Measurements from ENCODE around the gene LARP7. TPM values are rescaled to one million over a fixed set of nuclear protein-coding genes. Genes with fewer than 3 reads are reported as not detected.
"Not testable (repeated sequence)": the region's sequence is repeated elsewhere in the genome, so short reads cannot be mapped to it uniquely, and the experiment has no call there.

The LARP7 gene
- total and polyA plus RNA-seq, 4 donors, result 38.6 to 73.0 (median 44.9) TPM

- H3K4me1 ChIP-seq (ENCODE audit: control insufficient read depth in 1 of 2, insufficient read depth in 2 of 2, low read length in 2 of 2); H3K9me3 ChIP-seq (ENCODE audit: control insufficient read depth, low read length); H3K36me3 ChIP-seq (ENCODE audit: control insufficient read depth in 1 of 2, insufficient read depth in 2 of 2, low read length in 1 of 2); ATAC-seq (ENCODE audit: low FRiP score); DNase-seq; H3K27me3 ChIP-seq (ENCODE audit: control insufficient read depth in 1 of 2, insufficient read depth in 2 of 2, low read length in 1 of 2); intact Hi-C loops (cut with DNase I); H3K4me3 ChIP-seq (ENCODE audit: low read length in 2 of 2); H3K27ac ChIP-seq (ENCODE audit: low read depth in 1 of 2, low read length in 2 of 2): not testable (repeated sequence)
- WGBS, 2 donors, result 85 to 87% methylated on average over 5 of the region's 5 CpGs
Observed at GRCh38 chr4:112656115-112656514, 19.2 kb downstream of the LARP7 start.

GRCh38 chr4:112664611-112665010 lies 27.7 kb downstream of the LARP7 start:
- ATAC-seq (ENCODE audit: low FRiP score) (no peak), DNase-seq (no peak)
- Histone ChIP-seq H3K9me3 (ENCODE audit: control insufficient read depth, low read length) (no peaks in the 10 kb centered on the region), H3K4me3 (ENCODE audit: low read length in 2 of 2) (no peak overlapping the region), H3K27ac (ENCODE audit: low read depth in 1 of 2, low read length in 2 of 2) (no peak overlapping the region), H3K4me1 (ENCODE audit: control insufficient read depth in 1 of 2, insufficient read depth in 2 of 2, low read length in 2 of 2) (no peaks in the 10 kb centered on the region), H3K27me3 (ENCODE audit: control insufficient read depth in 1 of 2, insufficient read depth in 2 of 2, low read length in 1 of 2) (no peaks in the 10 kb centered on the region), H3K36me3 (ENCODE audit: control insufficient read depth in 1 of 2, insufficient read depth in 2 of 2, low read length in 1 of 2) (no peaks in the 10 kb centered on the region)
- WGBS, 2 donors, result 81 to 84% methylated on average over 2 of the region's 2 CpGs
- intact Hi-C loops (cut with DNase I), result no loop called here

- H3K9me3 ChIP-seq (ENCODE audit: control insufficient read depth, low read length), result no peaks in the 10 kb centered on the region
- ATAC-seq (ENCODE audit: low FRiP score) (no peak), DNase-seq (no peak)
- no peaks in the 10 kb centered on the region for H3K36me3 ChIP-seq (ENCODE audit: control insufficient read depth in 1 of 2, insufficient read depth in 2 of 2, low read length in 1 of 2)
- no peak overlapping the region for H3K27ac ChIP-seq (ENCODE audit: low read depth in 1 of 2, low read length in 2 of 2)
- intact Hi-C loops (cut with DNase I), result no loop called here
- H3K4me1 ChIP-seq (ENCODE audit: control insufficient read depth in 1 of 2, insufficient read depth in 2 of 2, low read length in 2 of 2), result peaks cover 2 to 4% of the 10 kb centered on the region in 2 donors
- H3K27me3 ChIP-seq (ENCODE audit: control insufficient read depth in 1 of 2, insufficient read depth in 2 of 2, low read length in 1 of 2), result no peaks in the 10 kb centered on the region
- WGBS, 2 donors, result 84 to 85% methylated on average over 3 of the region's 3 CpGs
- no peak overlapping the region for H3K4me3 ChIP-seq (ENCODE audit: low read length in 2 of 2)
Observed at GRCh38 chr4:112668131-112668530, 31.2 kb downstream of the LARP7 start.

DNA sequence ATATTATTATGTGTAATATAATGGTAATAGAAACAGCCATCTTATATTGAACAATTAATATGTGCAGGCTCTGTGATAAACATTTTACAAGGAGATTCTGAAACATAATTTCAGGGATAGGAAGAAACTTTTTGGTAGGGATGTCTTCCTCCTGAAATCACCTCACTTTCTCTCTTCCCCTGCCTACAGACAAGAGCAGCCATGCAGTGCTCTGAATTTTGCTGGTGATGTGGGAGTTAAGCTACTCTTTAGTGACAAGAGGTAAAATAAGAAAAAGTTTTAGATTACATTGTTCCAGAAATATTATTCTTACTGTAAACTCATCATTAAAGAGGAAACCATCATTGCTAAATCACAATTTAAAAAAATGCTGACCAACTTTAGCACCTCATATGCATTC lies 36.1 kb downstream of the LARP7 start:
- no peaks in the 10 kb centered on the region for H3K27me3 ChIP-seq (ENCODE audit: control insufficient read depth in 1 of 2, insufficient read depth in 2 of 2, low read length in 1 of 2)
- DNase-seq (no peak), ATAC-seq (ENCODE audit: low FRiP score) (no peak)
- H3K9me3 ChIP-seq (ENCODE audit: control insufficient read depth, low read length), result no peaks in the 10 kb centered on the region
- H3K4me3 ChIP-seq (ENCODE audit: low read length in 2 of 2), result no peak overlapping the region
- H3K36me3 ChIP-seq (ENCODE audit: control insufficient read depth in 1 of 2, insufficient read depth in 2 of 2, low read length in 1 of 2), result no peaks in the 10 kb centered on the region
- intact Hi-C loops (cut with DNase I), result no loop called here
- H3K27ac ChIP-seq (ENCODE audit: low read depth in 1 of 2, low read length in 2 of 2), result no peak overlapping the region
- H3K4me1 ChIP-seq (ENCODE audit: control insufficient read depth in 1 of 2, insufficient read depth in 2 of 2, low read length in 2 of 2), result peaks cover 2 to 4% of the 10 kb centered on the region in 2 donors

- no peaks in the 10 kb centered on the region for H3K36me3 ChIP-seq (ENCODE audit: control insufficient read depth in 1 of 2, insufficient read depth in 2 of 2, low read length in 1 of 2)
- no peaks in the 10 kb centered on the region for H3K27me3 ChIP-seq (ENCODE audit: control insufficient read depth in 1 of 2, insufficient read depth in 2 of 2, low read length in 1 of 2)
- intact Hi-C loops (cut with DNase I), result no loop called here
- no peak overlapping the region for H3K27ac ChIP-seq (ENCODE audit: low read depth in 1 of 2, low read length in 2 of 2)
- no peak overlapping the region for H3K4me3 ChIP-seq (ENCODE audit: low read length in 2 of 2)
- no peak for DNase-seq
- 58 to 60% methylated on average over 1 of the region's 1 CpG for WGBS, 2 donors
- peaks cover 2 to 4% of the 10 kb centered on the region in 2 donors for H3K4me1 ChIP-seq (ENCODE audit: control insufficient read depth in 1 of 2, insufficient read depth in 2 of 2, low read length in 2 of 2)
- ATAC-seq (ENCODE audit: low FRiP score), result no peak
- H3K9me3 ChIP-seq (ENCODE audit: control insufficient read depth, low read length), result no peaks in the 10 kb centered on the region
Observed at GRCh38 chr4:112673686-112674085, 36.7 kb downstream of the LARP7 start.

DNA sequence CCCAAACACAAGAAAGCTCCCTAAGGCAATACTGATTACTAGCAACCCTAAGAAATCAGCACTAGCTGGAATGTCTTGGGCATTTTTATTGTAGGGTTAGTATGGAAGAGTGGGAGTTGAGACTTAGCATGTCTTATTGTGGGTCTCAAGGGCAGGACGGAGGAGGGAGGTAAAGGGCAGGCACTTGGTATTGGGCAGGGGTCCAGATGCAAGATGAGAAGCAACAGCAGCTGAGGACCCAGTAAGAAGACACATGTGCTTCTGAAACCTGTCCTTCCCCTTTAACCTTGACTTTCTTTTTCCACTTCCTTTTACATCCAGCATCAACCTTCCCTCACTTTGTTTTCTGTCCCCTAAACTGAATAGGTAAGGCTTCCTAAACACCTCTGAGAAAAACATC lies 37.4 kb downstream of the LARP7 start:
- Histone ChIP-seq H3K4me3 (ENCODE audit: low read length in 2 of 2) (no peak overlapping the region), H3K9me3 (ENCODE audit: control insufficient read depth, low read length) (no peaks in the 10 kb centered on the region), H3K4me1 (ENCODE audit: control insufficient read depth in 1 of 2, insufficient read depth in 2 of 2, low read length in 2 of 2) (peaks cover 2 to 4% of the 10 kb centered on the region in 2 donors), H3K27me3 (ENCODE audit: control insufficient read depth in 1 of 2, insufficient read depth in 2 of 2, low read length in 1 of 2) (no peaks in the 10 kb centered on the region), H3K36me3 (ENCODE audit: control insufficient read depth in 1 of 2, insufficient read depth in 2 of 2, low read length in 1 of 2) (no peaks in the 10 kb centered on the region), H3K27ac (ENCODE audit: low read depth in 1 of 2, low read length in 2 of 2) (no peak overlapping the region)
- no peak for DNase-seq
- intact Hi-C loops (cut with DNase I), result no loop called here
- WGBS, 2 donors, result 77 to 81% methylated on average over 1 of the region's 1 CpG
- ATAC-seq (ENCODE audit: low FRiP score), result no peak

DNA sequence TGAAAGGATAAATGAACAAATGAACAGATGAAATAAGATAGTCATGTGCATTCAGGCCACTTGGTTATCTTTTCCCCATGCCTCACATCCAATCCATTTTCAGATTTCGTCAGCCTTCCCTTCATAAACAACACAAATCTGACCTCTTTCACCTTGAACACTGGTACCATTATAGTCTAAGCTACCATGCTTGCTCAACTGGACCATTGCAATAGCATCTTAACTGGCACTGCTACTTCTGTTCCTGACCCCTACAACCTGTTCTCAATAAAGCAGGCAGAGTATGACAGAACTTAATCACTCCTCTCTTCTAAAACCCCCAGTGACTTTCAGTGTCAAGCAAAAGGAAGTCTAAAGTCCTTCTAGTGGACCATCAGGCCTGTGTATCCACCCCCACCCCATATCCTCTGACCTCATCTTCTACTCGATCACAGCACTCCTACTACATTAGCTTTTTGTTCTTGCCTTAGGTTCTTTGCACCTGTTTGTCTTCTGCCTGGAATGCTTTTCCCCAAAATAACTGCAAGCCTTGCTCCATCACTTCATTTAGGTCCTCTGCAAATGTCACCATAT lies 40.7 kb downstream of the LARP7 start:
- Histone ChIP-seq H3K9me3 (ENCODE audit: control insufficient read depth, low read length) (no peaks in the 10 kb centered on the region), H3K36me3 (ENCODE audit: control insufficient read depth in 1 of 2, insufficient read depth in 2 of 2, low read length in 1 of 2) (no peaks in the 10 kb centered on the region), H3K27ac (ENCODE audit: low read depth in 1 of 2, low read length in 2 of 2) (no peak overlapping the region), H3K4me3 (ENCODE audit: low read length in 2 of 2) (no peak overlapping the region), H3K27me3 (ENCODE audit: control insufficient read depth in 1 of 2, insufficient read depth in 2 of 2, low read length in 1 of 2) (no peaks in the 10 kb centered on the region), H3K4me1 (ENCODE audit: control insufficient read depth in 1 of 2, insufficient read depth in 2 of 2, low read length in 2 of 2) (no peaks in the 10 kb centered on the region)
- DNase-seq (no peak), ATAC-seq (ENCODE audit: low FRiP score) (no peak)
- 72 to 74% methylated on average over 2 of the region's 2 CpGs for WGBS, 2 donors
- intact Hi-C loops (cut with DNase I), result no loop called here

DNA sequence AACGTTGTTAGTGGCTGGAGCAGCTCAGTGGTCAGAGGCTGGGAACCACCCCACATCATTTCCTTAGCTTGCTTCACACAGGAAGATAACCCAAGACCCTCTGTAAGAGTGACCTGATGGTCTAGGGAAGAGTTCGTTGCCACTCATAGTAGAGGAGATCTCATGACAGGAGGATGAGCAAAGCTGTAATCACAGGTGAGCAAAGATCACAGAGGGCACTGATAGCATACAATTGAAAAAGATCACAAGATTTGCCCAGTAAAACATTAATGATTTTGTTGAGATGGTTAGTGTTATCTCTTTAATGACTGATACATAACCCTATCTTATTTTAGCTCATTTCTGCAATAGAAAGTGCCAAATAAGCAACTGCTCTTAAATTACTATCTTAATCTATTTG lies 44.1 kb downstream of the LARP7 start:
- no peak for ATAC-seq (ENCODE audit: low FRiP score)
- H3K36me3 ChIP-seq (ENCODE audit: control insufficient read depth in 1 of 2, insufficient read depth in 2 of 2, low read length in 1 of 2), result no peaks in the 10 kb centered on the region
- intact Hi-C loops (cut with DNase I), result no loop called here
- WGBS, 2 donors, result 72 to 77% methylated on average over 2 of the region's 2 CpGs
- H3K27me3 ChIP-seq (ENCODE audit: control insufficient read depth in 1 of 2, insufficient read depth in 2 of 2, low read length in 1 of 2), result no peaks in the 10 kb centered on the region
- H3K9me3 ChIP-seq (ENCODE audit: control insufficient read depth, low read length), result no peaks in the 10 kb centered on the region
- no peak for DNase-seq
- no peak overlapping the region for H3K4me3 ChIP-seq (ENCODE audit: low read length in 2 of 2)
- no peaks in the 10 kb centered on the region for H3K4me1 ChIP-seq (ENCODE audit: control insufficient read depth in 1 of 2, insufficient read depth in 2 of 2, low read length in 2 of 2)
- no peak overlapping the region for H3K27ac ChIP-seq (ENCODE audit: low read depth in 1 of 2, low read length in 2 of 2)

DNA sequence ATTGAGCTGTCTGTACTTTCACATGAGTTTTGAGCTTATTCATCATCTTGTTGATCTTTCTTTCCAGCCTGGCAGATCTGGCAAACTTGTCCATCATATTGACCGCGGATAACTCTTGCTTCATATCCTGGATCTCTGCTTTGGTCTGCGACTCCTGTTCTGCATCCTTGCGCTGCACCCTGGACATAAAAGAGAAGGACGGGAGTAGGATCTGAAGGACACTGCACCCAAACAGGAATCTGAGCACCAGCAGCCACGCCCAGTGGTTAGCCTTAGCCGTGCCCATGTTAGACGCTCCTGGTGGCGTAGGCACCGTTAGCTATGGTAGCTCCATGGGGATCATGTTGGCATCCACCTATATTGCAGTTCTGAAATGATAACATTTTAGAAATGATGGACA lies 56.6 kb downstream of the LARP7 start:
- intact Hi-C loops (cut with DNase I), result no loop called here
- 92% methylated on average over 10 of the region's 10 CpGs for WGBS, 2 donors
- Histone ChIP-seq H3K9me3 (ENCODE audit: control insufficient read depth, low read length) (no peaks in the 10 kb centered on the region), H3K4me3 (ENCODE audit: low read length in 2 of 2) (no peak overlapping the region), H3K4me1 (ENCODE audit: control insufficient read depth in 1 of 2, insufficient read depth in 2 of 2, low read length in 2 of 2) (no peaks in the 10 kb centered on the region), H3K27ac (ENCODE audit: low read depth in 1 of 2, low read length in 2 of 2) (no peak overlapping the region), H3K36me3 (ENCODE audit: control insufficient read depth in 1 of 2, insufficient read depth in 2 of 2, low read length in 1 of 2) (no peaks in the 10 kb centered on the region), H3K27me3 (ENCODE audit: control insufficient read depth in 1 of 2, insufficient read depth in 2 of 2, low read length in 1 of 2) (no peaks in the 10 kb centered on the region)
- DNase-seq, result no peak
- ATAC-seq (ENCODE audit: low FRiP score), result no peak
